Middle frontal gyrus (tissue), 1 donor: ENCODE measurements around the gene DYNC1I1.
"Not testable (repeated sequence)": the region's sequence is repeated elsewhere in the genome, so short reads cannot be mapped to it uniquely, and the experiment has no call there.

ENCODE experiments used
- DNase-seq: peaks from one replicate; pipeline ENCODE4 v3.0.0-alpha.2; 2015; ENCODE audit warnings: low spot score; ENCODE audit errors: extremely low spot score

The DYNC1I1 gene

GRCh38 chr7:95906851-95907250 lies 134.5 kb downstream of the DYNC1I1 start:
- DNase-seq = no peak

- no peak for DNase-seq
These were observed 135.0 kb downstream of the DYNC1I1 start for GRCh38 chr7:95907337-95907736.

- no peak for DNase-seq
These were observed 136.1 kb downstream of the DYNC1I1 start for GRCh38 chr7:95908499-95908898.

- DNase-seq = no peak
These were observed 138.0 kb downstream of the DYNC1I1 start for GRCh38 chr7:95910341-95910740.

- no peak for DNase-seq
These were observed 143.4 kb downstream of the DYNC1I1 start for GRCh38 chr7:95915731-95916130.

- DNase-seq = peak; percentile 81
These were observed 144.4 kb downstream of the DYNC1I1 start for GRCh38 chr7:95916573-95917297.

GRCh38 chr7:95917634-95918033 lies 145.3 kb downstream of the DYNC1I1 start:
- DNase-seq = no peak

- no peak for DNase-seq
These were observed 147.2 kb downstream of the DYNC1I1 start for GRCh38 chr7:95919556-95919955.

- DNase-seq = no peak
These were observed 149.2 kb downstream of the DYNC1I1 start for GRCh38 chr7:95921543-95921942.

GRCh38 chr7:95922191-95922590 lies 149.8 kb downstream of the DYNC1I1 start:
- no peak for DNase-seq

- no peak for DNase-seq
These were observed 152.9 kb downstream of the DYNC1I1 start for GRCh38 chr7:95925236-95925635.

- DNase-seq = no peak
These were observed 153.6 kb downstream of the DYNC1I1 start for GRCh38 chr7:95925971-95926370.

GRCh38 chr7:95927756-95928155 lies 155.4 kb downstream of the DYNC1I1 start:
- DNase-seq = no peak

GRCh38 chr7:95929710-95930280 lies 157.4 kb downstream of the DYNC1I1 start:
- DNase-seq = no peak

- no peak for DNase-seq
These were observed 159.3 kb downstream of the DYNC1I1 start for GRCh38 chr7:95931460-95932232.

GRCh38 chr7:95933618-95934017 lies 161.3 kb downstream of the DYNC1I1 start:
- DNase-seq = no peak

- not testable (repeated sequence) for DNase-seq
These were observed 172.5 kb downstream of the DYNC1I1 start for GRCh38 chr7:95944867-95945266.

- no peak for DNase-seq
These were observed 178.3 kb downstream of the DYNC1I1 start for GRCh38 chr7:95950698-95951097.

- peak; percentile 57 for DNase-seq
These were observed 179.2 kb downstream of the DYNC1I1 start for GRCh38 chr7:95951531-95951930.

GRCh38 chr7:95951997-95952795 lies 179.8 kb downstream of the DYNC1I1 start:
- peak; percentile 10 for DNase-seq

- DNase-seq = no peak
These were observed 180.5 kb downstream of the DYNC1I1 start for GRCh38 chr7:95952851-95953250.

GRCh38 chr7:95955748-95956147 lies 183.4 kb downstream of the DYNC1I1 start:
- DNase-seq = no peak
